ENCODE results near the gene PGP. TPM values are rescaled to one million over a fixed set of nuclear protein-coding genes. Genes with fewer than 3 reads are reported as not detected.
A peak's percentile ranks its signal among the peaks of the same experiment; 100 is the strongest.

Gene PGP
- total RNA-seq, 4 donors from 2014 or later = 21.7 to 25.6 (median 23.1) TPM

DNA sequence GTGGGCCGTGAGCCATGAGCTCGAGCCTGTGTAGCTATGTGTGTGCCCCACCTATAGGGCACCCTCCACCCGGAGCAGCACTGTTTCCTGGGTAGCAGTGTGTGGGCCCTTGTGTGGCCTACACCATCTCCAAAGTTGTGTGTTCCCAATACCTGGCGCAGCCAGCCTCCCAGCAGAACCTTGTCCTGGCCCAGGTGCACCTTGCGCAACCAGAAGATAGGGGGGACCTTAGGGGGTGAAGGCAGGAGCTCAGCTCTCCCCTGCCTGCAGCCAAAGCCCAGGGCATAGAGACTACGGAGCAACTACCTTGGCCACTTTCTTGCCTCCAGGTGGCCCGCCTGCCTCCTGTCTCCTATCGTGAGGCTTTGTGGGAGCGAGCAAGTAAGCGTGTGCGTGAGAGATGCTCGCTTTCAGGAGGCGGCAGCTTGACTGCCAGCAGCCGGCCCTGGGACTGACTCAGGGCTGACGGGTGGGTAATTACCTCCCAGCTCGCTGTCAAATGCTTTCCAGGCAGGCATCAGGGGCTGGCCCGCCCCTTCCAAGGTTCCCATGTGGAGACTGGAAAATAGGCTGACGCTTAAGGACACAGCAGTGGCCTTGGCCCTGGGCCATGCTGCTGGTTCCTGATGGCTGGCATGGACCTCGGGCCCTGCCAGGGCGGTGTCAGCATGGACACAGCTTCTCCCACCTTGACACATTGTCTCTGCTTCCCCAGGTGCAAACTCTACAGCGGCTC, 40.1 kb downstream of the PGP start:
- Histone ChIP-seq H3K36me3 (peaks cover 0 to 84% (median 0%) of the 10 kb centered on the region in 3 donors), H3K27me3 (no peaks in the 10 kb centered on the region), H3K4me1 (peaks cover 0 to 17% (median 0%) of the 10 kb centered on the region in 4 donors), H3K27ac (no peak overlapping the region), H3K4me3 (no peak overlapping the region), H3K9me3 (no peaks in the 10 kb centered on the region)
- no peak for TF ChIP-seq POLR2A (IDR thresholded peaks at IDR 0.05)
- TF ChIP-seq, protein P1, sequence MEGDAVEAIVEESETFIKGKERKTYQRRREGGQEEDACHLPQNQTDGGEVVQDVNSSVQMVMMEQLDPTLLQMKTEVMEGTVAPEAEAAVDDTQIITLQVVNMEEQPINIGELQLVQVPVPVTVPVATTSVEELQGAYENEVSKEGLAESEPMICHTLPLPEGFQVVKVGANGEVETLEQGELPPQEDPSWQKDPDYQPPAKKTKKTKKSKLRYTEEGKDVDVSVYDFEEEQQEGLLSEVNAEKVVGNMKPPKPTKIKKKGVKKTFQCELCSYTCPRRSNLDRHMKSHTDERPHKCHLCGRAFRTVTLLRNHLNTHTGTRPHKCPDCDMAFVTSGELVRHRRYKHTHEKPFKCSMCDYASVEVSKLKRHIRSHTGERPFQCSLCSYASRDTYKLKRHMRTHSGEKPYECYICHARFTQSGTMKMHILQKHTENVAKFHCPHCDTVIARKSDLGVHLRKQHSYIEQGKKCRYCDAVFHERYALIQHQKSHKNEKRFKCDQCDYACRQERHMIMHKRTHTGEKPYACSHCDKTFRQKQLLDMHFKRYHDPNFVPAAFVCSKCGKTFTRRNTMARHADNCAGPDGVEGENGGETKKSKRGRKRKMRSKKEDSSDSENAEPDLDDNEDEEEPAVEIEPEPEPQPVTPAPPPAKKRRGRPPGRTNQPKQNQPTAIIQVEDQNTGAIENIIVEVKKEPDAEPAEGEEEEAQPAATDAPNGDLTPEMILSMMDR (IDR thresholded peaks at IDR 0.05) = no peak
- DNase-seq = no peak

DNA sequence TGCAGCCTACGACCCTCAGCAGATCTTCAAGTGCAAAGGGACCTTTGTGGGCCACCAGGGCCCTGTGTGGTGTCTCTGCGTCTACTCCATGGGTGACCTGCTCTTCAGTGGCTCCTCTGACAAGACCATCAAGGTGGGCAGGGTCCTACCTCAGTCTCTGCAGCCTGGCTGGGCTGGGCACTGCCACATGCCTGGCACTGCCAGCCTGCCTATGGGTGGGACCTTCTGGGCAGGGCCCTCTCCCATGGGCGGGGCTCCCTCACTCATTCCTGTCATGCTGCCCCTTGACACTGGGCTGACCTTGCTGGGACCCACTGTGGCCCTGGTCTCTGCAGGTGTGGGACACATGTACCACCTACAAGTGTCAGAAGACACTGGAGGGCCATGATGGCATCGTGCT, 40.7 kb downstream of the PGP start:
- TF ChIP-seq, protein P1 (IDR thresholded peaks at IDR 0.05) = no peak
- TF ChIP-seq POLR2A (IDR thresholded peaks at IDR 0.05) = no peak
- peaks cover 0 to 86% (median 0%) of the 10 kb centered on the region in 3 donors for H3K36me3 ChIP-seq
- no peak overlapping the region for H3K4me3 ChIP-seq
- no peaks in the 10 kb centered on the region for H3K9me3 ChIP-seq
- H3K4me1 ChIP-seq = peaks cover 0 to 17% (median 0%) of the 10 kb centered on the region in 4 donors
- no peak overlapping the region for H3K27ac ChIP-seq
- DNase-seq = no peak
- no peaks in the 10 kb centered on the region for H3K27me3 ChIP-seq

DNA sequence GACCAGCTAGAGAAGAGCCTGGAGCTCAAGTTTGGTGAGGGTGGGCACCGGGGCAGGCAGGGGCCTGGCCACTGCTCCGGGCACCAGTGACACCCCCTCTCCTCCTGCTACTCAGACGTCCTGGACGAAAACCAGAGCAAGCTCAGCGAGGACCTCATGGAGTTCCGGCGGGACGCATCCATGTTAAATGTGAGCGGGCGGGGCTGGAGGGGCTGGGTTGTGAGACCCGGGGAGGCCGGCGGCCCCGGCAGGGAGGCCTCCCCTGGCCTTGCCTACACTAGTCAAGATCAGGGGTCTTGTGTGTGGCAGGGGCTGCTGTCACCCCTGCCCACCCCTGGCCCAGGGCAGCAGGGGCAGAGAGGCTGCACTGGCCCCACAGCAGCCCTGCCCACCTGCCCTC, 41.3 kb downstream of the PGP start:
- no peak for DNase-seq
- no peak overlapping the region for H3K27ac ChIP-seq
- H3K9me3 ChIP-seq = no peaks in the 10 kb centered on the region
- H3K4me1 ChIP-seq = peaks cover 0 to 17% (median 0%) of the 10 kb centered on the region in 4 donors
- no peaks in the 10 kb centered on the region for H3K27me3 ChIP-seq
- H3K4me3 ChIP-seq = no peak overlapping the region
- H3K36me3 ChIP-seq = peaks cover 0 to 89% (median 0%) of the 10 kb centered on the region in 3 donors
- TF ChIP-seq, protein P1 (IDR thresholded peaks at IDR 0.05) = no peak
- no peak for TF ChIP-seq POLR2A (IDR thresholded peaks at IDR 0.05)

DNA sequence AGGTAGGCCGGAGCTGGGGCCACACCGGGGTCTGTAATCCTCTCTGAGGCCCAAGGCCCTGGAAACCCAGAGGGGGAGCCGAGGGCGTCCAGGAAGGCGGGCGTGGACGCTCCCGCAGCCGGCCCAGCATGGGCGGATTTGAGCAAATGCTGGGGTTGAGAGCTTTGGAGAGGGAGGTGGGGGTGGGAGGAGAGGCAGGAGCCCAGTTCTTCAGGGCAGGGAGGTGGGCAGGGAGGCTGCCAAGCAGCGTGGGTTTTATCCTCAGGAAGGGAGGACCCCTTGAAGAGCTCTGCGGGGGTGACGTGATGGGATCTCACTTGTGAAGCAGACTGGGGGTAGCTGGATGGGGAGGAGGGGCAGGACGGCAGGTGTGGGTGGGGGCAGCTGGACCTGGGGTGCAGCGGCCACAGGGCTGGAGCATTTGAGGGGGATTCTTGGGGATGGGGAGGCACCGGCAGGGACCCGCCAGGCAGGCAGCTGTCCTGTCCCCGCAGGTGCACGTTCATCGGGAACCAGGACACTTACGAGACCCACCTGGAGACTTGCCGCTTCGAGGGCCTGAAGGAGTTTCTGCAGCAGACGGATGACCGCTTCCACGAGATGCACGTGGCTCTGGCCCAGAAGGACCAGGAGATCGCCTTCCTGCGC, 41.8 kb downstream of the PGP start:
- H3K9me3 ChIP-seq = no peaks in the 10 kb centered on the region
- H3K27ac ChIP-seq = no peak overlapping the region
- H3K27me3 ChIP-seq = no peaks in the 10 kb centered on the region
- peaks cover 0 to 17% (median 0%) of the 10 kb centered on the region in 4 donors for H3K4me1 ChIP-seq
- peaks cover 0 to 89% (median 0%) of the 10 kb centered on the region in 3 donors for H3K36me3 ChIP-seq
- DNase-seq = no peak
- TF ChIP-seq, protein P1 (IDR thresholded peaks at IDR 0.05) = no peak
- TF ChIP-seq POLR2A (IDR thresholded peaks at IDR 0.05) = no peak
- H3K4me3 ChIP-seq = no peak overlapping the region

DNA sequence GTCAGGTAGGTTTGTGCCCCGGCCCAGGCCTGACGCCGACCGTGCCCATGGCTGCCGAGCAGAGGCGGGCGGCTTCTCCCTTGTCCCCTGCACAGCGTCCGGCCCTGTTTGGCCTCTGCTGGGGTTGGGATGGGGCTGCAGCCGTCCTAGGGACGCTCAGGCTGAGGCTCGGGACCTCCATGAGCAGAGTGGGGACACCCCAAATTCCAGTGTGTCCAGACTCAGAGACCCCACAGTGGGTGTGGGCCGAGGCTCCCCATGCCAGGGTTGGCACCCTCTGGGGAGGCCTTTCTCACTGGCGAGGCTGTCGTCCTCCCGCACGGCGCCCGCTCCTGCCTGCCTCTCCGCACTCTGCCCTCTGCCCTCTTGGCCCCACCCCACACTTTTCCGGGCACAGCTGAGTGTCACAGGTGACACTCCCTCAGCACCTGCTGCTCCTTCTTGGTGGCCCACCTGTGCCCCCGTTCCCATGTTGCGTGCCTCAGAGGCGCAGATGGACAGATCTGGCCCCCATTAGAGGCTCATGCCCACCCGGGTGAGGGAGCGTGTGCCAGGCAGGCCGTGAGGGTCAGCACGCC, 43.0 kb downstream of the PGP start:
- H3K36me3 ChIP-seq = peaks cover 0 to 83% (median 0%) of the 10 kb centered on the region in 3 donors
- TF ChIP-seq, protein P1 (IDR thresholded peaks at IDR 0.05) = no peak
- TF ChIP-seq POLR2A (IDR thresholded peaks at IDR 0.05) = no peak
- H3K4me3 ChIP-seq = no peak overlapping the region

More for the DNA sequence above, 43.0 kb downstream of the PGP start:
- H3K27ac ChIP-seq = no peak overlapping the region
- H3K4me1 ChIP-seq = peaks cover 0 to 25% (median under 1%) of the 10 kb centered on the region in 4 donors
- H3K9me3 ChIP-seq = no peaks in the 10 kb centered on the region
- peak in 1 of 3 donors; percentile 73 for DNase-seq
- no peaks in the 10 kb centered on the region for H3K27me3 ChIP-seq

All from Peyer's patch (tissue), 4 donors.